HG03439 (cell line): Measurements from ENCODE around the gene PHLPP1.
A peak's percentile ranks its signal among the peaks of the same experiment; 100 is the strongest.

ENCODE experiments used
- ATAC-seq: cut with Tn5 transposase; IDR thresholded peaks from one replicate; pipeline ENCODE4 v1.9.1; 2021; ENCODE audit warnings: mild to moderate bottlenecking, moderate library complexity; ENCODE audit not compliant: unreplicated experiment

PHLPP1 gene

DNA sequence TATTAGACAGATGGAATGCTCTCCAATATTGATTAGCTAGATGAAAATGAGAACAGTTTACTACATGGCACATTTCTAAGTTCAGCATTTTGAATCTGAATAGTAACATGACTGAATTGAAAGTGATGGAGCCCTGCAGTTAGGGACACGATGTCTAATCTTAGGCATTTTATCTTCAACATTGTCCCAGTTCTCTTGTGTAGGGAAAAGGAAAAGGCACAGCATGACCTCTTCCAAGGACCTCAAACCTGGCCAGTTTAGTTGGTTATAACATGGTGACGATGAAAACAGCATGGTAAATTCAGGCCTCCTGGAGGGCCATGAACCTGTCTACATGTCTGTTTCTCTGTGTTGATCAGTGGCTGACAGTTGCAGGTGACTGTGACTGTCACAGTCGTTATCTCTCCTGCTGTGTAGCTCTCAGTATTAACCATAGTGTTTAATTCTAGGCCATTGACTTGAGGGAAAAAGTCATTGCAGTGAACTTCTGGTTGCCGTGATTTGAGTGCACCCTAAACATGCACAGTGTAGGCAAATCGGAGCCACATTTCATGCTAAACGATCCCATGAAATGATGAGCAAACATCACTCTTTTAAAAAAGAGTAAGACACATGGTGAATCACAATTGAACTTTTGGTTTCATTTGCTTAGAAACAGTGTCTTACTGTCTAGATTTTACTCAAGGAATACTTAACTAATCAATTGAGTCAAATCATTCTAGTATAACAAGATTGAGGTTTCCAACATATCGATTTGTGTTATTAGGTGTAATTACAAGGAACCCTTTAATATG lies 129.7 kb downstream of the PHLPP1 start:
- ATAC-seq, result peak; percentile 65

DNA sequence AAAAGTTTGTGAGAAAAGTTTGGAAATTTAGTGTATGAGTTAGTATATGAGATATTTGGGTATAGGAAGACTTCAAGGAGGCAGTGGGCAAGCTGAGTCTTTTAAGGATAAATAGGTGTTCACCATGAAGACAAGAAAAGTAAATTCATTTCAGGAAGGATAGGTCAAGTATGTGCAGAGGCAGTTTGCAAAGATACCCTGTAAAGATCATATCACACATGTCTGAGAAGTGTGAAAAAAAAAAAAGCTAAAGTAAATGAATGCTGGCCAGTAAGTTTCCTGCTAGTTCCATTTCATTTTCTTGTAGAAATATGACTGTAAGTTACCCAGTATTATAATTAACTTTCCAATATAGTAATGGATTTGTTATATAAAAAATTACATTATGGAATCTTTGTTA lies 131.0 kb downstream of the PHLPP1 start:
- ATAC-seq, result no peak

DNA sequence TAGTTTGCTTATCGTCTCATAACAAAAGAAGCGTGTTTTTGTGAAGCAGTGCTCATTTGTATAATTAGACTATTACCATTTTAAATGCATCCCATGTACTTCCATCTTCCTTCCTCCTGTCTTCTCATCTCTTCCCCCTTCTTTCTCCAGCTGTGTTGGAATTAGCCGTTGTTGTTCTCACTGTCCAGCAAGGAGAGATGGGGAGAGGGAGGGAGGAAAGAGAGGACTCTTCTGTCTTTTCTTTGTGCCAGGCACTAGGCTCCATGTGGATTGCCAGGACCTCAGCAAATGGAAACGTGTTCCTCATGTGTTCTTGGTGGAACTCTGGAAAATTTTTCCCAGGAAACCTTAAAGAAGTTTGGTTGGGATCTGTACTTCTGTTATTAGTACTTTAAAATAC lies 131.7 kb downstream of the PHLPP1 start:
- ATAC-seq, result no peak

DNA sequence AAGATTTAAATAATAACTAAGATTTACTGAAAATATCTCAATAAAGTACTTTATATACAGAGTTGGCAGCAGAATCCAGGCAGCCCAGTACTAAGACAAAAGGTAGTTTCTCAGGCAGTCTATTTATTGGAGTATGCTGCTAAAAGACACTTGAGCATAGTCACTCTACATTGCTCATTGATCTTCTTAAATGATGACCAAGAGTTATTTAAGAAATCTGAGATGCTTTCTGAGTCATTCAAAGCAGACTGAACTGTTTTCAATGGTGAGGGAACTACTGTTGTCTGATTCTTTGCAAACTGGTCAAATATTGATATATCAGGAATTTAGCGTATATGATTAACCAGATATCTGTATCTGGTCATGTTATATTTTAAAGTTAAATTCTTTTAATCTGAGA lies 133.6 kb downstream of the PHLPP1 start:
- no peak for ATAC-seq

DNA sequence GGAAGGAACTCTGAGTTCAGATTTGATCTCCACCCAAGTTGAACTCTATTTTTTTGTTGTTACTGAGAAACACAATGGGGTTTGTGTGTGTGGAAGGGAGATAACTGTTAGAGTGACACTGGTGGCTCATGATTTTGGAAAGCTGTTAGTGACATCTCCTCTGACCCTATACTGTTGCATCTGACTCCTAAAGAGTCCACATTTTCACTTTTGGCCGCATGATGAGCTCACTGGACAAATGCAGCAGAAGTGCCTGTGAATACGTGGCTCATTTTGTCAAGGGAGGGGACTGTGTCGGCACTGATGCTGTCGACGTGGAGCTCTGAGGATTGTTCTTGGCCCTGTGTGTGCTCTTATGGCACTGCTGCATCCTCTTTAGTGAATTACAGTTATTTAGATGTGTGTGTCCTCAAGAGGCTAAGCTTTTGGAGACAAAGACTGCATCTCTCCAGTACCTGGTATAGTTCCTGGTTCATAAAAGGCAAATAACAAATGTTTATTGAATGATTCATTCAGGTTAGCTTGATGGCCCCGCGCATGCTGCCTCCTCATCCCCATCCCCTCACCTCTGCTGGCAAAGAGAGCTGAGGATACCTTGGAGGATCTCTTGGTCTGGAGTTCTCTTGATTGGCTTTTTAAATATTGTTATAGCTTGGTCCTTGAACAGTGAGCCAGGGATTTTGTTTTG lies 135.4 kb downstream of the PHLPP1 start:
- ATAC-seq, result no peak

DNA sequence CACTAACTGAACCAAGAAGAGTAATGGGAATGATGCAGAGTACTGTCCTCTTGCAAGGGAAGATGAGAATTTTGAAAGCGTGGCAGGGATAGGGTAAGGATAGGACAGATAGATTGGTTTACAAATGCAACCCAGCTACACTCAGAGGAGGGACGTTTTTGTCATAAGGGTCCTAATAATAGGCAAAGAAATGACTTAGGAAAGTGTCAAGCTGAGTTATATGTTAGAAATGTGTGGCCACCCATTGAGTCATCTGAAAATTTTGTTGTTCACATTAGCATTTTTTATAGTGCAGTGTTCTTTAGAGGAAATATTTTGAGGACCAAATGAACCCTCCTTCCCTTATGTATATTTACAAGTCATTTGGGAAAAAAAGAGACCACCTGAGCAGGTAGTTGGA lies 137.5 kb downstream of the PHLPP1 start:
- no peak for ATAC-seq

DNA sequence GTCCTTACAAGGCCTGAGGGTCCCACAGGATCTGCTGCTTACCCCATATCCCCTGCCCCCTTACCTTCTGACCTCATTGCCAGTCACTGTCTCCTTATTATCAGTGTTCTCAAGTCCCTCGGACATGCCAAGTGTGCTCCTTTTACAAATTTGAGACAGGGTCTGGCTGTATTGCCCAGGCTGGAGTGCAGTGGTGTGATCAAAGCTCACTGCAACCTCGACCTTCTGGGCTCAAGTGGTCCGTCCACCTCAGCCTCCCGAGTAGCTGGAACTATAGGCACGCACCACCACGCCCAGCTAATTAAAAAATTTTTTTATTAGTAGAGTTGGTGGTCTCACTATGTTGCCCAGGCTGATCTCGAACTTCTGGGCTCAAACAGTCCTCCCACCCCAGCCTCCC lies 141.0 kb downstream of the PHLPP1 start:
- ATAC-seq, result no peak

DNA sequence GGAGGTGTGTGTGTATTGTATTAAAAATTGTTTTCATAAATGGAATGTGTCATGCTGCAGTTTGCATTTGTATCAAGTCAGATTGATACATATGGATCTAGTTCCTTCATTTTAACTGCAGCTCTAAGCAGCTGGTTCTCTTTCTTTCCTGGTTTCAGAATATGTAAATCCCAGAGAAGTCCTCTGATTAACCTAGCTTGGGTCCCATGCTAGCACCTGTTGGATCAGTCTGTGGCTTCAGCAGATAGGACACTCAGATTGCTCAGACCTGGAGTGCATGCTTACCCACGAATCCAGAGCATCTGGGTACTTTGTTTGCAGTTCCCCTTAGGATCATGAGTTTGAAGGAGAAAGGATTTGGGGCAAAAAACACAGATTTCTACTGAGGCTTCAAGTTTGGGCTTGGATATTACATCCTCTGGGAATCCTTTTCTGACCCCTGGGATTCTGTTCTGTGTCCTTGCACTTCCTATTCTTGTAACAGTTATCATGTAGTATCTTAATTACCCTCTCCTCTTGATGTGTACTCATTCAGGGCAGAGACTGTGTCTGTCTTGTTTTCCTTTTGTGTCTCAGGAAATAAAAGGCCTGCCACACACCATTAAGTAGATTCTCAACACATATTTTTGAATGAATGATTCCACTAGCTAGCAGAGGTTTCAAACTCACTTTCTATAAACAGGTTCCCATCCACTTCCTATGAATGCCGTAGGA lies 142.1 kb downstream of the PHLPP1 start:
- ATAC-seq, result no peak

DNA sequence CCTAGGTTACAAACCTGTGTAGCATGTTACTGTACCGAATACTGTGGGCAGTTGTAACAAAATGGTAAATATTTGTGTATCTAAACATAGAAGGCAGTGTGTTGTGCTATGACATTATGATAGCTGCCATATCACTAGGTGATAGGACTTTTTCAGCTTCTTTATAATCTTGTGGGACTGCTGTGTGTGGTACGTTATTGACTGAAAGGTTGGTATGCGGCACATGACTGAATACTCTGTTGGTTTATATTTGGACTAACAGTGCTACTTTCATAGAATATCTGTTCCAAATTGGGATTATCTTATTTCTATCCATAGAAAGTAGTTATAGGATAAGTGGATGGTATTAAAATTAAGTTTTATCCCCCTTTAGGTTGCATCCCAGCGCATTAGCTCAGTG lies 144.7 kb downstream of the PHLPP1 start:
- no peak for ATAC-seq

DNA sequence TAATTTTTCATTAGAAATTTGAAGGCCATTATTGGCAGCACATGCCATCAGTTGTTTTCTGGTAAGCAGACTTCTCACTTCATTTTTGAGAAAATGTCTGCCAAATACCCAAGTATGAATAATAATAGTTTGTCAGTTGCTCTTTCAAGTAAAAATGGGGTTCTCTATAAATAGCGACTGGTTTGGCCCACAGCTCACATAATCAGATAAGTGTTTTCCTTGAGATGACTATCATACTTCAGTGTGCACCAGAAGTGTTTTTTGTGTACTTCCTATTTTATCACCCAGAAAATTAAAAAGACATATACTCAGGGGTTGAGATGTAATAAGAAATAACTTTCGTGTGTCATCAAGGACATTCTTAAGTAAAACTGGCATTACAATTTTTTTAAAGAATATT lies 147.1 kb downstream of the PHLPP1 start:
- ATAC-seq, result no peak

DNA sequence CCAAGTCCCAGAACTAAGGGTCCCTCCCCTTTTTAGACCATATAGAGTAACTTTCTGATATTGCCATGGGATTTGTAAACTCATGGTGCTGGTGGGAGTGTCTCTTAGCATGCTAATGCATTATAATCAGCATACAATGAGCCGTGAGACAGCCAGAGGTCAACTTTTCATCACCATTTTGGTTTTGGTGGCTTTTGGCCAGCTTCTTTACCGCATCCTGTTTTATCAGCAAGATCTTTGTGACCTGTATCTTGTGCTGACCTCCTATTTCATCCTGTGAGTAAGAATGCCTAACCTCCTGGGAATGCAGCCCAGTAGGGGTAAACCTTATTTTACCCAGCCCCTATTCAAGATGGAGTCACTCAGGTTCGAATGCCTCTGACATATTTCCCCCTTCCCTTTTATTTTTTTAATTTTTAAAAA lies 148.2 kb downstream of the PHLPP1 start:
- no peak for ATAC-seq

DNA sequence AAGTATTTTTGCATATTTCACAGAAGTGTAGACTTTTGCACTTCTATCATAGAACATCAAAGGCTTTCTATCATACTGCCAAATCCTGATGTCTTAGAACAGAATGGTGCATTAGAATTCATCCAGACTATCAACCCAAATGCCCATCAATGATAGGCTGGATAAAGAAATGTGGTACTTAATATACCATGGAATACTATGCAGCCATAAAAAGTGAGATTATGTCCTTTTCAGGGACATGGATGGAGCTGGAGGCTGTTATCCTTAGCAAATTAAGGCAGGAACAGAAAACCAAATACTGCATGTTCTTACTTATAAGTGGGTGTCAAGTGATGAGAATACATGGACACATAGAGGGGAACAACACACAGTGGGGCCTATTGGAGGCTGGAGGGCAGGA lies 150.2 kb downstream of the PHLPP1 start:
- ATAC-seq, result no peak

DNA sequence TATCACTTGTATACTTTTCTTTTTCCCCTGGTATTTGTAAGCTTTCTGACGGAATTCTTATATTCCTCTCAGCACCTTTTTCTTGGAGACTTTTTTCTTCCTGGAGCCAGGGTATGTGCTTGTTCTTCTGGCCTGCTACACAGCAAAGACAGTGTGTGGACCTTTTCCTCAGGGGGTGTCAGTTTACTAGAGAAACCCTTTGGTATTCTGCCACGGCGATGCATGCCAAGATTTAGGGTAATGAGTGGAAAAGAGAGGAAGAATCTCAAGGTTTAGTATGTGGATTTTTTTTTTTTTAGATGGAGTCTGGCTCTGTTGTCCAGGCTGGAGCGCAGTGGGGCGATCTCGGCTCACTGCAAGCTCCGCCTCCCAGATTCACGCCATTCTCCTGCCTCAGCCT lies 152.2 kb downstream of the PHLPP1 start:
- no peak for ATAC-seq

DNA sequence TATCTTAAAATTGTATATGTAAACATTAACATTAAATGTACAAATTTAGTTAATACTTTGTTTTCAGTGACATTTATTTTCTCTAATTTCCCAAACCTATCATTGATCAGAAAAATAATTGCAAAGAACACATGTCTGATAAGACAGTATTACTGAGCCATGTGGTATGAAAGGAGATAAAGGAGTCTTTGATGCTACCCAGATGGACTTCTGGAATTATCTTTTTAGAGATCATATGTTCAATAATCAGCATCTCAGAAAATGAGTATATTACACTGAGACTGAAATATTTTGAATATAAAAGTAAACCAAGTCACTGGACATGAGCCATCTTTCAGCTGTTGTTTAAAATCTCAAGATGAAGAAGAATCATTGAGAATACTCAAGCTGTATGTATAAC lies 153.3 kb downstream of the PHLPP1 start:
- no peak for ATAC-seq

DNA sequence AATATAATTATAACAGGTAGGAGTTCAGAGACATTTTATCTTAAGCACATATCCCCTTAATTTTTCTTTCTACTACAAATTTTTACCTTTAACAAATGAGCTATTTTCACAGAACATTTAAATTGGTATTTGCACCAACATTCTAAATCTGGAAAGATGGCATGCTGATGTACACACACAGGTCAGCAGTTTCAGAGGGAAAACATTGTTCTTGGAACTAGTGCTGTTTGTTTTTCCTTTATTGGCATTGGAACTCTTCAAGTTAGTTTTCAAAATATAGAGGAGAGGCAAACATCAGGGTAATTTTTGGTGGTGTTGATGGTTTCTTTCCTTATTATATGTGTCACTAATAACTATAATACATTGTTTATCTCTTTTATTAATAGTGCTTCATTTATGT lies 155.3 kb downstream of the PHLPP1 start:
- ATAC-seq, result no peak

DNA sequence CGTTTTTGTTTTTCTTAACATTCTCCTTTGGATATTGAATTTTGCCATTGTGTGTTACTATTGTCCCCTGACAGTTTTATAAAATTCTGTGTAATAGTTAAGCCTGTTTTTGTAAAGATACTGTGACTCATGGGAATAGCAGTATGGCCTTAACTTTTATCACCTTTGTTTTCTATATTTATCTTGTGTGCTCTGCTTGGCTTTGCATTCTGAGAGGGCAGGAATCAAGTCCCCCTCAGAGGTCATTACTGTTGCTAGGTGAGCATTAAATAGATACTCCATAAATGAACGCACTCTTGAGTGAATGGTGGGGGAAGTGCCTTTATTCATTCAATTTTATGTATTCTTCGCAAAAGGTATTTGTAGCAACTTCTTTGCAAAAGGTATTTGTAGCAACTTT lies 160.0 kb downstream of the PHLPP1 start:
- ATAC-seq, result no peak

DNA sequence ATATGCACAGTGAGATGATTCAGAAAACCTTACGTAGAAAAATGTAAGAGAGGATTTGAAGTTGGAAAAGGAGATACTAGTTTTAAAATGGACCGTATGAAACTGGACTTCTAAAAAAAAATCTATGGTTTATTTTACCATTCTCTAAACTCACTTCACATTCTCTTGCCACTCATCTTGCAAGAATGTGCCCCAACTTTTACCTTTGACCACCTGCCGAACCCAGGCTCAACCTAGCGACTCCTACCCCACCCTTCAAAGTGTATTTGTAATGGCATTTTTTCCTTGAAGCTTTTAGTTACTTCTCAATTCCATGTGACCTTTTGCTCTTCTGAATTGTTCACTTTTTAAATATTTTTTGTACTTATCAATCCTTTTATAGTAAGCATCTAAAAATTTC lies 160.8 kb downstream of the PHLPP1 start:
- ATAC-seq, result no peak

DNA sequence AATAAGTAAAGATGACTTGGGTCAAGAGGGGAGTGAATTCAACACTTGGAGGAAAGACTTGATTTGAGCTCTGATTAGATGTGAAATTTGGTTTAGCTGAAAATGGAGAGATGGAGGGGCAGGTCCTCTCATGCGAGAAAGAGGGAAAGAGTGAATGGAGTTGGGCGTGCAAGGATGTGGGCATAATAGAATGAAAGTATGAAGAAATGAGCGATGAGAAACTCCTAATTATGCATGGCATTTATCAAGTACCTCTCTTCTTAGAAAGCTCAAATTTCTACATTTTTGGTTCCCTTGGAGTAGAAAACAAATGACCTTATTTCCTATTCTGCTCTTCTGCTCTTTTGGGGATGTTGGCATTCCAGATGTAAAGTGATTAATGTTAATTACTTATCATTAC lies 161.5 kb downstream of the PHLPP1 start:
- no peak for ATAC-seq

DNA sequence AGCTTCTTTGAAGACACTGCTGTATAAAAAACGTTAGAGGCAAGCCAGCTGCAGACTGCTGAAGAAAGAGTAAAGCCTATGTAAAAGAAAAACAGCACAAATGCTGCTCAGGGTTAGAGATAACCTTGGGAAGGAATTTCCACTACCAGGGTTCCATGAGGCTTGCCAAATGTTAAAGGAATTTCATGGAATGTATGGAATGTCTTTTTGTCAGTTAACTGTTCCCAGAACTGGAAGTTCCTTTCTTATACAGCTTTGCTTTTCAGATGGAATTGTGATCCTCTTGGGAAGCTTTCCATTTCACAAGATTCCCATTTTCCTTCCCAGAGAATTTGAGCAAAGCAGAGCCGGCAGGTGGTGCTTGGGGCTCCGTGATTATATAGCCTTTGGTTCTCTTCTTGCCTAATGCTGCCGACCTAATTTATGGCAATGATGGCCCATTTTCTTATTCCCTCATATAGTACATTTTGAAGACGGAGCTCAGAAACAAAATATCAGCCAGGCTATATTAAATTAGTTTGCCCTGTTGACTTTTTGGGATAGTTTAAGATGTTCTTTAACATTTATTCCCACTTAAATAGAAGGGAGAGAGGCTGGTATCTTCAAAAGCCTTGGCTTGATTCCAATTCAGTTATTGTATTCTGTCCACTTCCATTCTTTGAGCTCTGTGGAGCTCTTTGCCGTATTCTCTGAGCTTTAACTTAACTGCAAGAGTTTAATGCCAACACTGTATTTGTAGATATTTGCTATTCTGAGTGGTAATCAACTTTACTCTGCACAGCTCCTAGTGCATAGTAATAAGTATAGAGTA lies 162.3 kb downstream of the PHLPP1 start:
- ATAC-seq, result no peak

DNA sequence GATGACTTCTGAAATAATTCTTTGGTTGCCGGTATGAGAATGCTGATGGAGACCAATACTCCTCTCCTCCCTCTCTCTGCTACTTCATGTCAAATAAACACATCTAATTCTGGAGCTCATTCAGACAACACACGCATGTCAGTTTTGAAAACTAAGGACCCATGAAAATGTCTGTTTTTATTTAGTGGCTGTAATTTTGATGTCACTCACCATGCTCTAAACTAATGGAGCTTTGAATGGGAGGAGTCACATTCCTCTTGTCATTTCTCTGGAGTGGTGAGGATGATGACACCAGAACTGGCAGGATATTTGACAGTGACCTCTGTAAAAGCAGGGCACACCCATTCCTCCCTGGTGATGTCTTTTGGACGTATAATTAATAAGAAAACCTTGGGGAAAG lies 163.0 kb downstream of the PHLPP1 start:
- ATAC-seq, result no peak

DNA sequence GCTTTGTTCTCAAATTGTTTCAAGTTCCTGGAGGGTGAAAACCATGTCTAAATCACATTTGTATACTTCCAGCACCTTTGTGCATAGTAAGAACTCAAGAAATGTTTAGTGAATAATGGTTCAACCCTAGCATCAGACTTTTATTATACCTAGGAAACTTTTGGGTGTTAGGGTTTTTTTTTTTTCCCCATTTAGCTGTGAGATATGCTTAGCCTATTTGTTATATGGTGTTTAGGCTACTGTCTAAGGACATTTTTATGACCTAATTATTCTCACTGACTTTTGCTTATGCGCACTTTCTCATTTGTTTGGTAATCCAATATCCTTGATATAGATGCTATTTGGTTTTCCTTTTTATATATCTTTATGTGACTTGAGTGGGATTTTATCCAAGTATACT lies 164.7 kb downstream of the PHLPP1 start:
- no peak for ATAC-seq
